NCI-H1417 (cell line): Measurements from ENCODE around the gene PPRC1.

Experiments used
- DNase-seq, 3 experiments: peaks; one replicate each; lab custom pipeline; 2025; lab: John Stamatoyannopoulos, UW

Gene PPRC1, protein sequence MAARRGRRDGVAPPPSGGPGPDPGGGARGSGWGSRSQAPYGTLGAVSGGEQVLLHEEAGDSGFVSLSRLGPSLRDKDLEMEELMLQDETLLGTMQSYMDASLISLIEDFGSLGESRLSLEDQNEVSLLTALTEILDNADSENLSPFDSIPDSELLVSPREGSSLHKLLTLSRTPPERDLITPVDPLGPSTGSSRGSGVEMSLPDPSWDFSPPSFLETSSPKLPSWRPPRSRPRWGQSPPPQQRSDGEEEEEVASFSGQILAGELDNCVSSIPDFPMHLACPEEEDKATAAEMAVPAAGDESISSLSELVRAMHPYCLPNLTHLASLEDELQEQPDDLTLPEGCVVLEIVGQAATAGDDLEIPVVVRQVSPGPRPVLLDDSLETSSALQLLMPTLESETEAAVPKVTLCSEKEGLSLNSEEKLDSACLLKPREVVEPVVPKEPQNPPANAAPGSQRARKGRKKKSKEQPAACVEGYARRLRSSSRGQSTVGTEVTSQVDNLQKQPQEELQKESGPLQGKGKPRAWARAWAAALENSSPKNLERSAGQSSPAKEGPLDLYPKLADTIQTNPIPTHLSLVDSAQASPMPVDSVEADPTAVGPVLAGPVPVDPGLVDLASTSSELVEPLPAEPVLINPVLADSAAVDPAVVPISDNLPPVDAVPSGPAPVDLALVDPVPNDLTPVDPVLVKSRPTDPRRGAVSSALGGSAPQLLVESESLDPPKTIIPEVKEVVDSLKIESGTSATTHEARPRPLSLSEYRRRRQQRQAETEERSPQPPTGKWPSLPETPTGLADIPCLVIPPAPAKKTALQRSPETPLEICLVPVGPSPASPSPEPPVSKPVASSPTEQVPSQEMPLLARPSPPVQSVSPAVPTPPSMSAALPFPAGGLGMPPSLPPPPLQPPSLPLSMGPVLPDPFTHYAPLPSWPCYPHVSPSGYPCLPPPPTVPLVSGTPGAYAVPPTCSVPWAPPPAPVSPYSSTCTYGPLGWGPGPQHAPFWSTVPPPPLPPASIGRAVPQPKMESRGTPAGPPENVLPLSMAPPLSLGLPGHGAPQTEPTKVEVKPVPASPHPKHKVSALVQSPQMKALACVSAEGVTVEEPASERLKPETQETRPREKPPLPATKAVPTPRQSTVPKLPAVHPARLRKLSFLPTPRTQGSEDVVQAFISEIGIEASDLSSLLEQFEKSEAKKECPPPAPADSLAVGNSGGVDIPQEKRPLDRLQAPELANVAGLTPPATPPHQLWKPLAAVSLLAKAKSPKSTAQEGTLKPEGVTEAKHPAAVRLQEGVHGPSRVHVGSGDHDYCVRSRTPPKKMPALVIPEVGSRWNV (N-terminal part only)

DNA sequence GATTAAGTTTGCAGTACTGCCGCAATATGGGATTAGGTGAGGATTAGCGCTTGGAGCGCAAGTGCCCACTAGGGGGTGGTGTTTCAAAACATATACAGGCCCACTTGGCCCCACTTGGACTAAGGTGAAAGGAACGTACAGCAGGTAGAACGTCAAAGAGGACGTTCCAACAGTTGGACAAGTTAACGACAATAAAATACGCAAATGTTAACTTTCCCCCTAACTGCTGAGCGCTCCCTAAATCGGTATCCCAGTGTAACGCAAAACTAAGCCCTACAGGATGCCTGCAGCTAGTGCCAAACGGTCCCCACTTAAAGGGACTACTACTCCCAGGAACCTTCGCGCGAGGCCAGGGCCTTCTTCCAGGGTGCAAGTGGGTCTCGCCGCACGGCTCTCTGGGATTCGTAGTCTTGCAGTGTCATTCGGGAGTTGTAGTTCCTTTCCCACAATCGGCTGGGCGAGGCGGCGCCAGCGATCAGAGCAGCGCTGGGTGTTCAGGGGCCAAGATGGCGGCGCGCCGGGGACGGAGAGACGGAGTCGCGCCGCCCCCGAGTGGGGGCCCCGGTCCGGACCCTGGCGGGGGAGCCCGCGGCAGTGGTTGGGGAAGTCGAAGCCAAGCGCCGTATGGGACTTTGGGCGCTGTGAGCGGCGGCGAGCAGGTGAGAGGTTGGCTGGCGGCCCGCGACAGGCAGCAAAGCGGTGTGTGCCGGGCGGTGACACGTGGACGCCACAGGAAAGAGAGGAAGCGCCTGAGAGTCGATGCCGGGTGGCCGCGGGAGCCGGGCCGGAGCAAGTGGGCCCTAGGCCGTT lies at the start of gene PPRC1:
PPRC1 (plus strand) TSS at position 478 of the 810 bp plus-strand sequence; CDS start at position 507, 29 bp downstream.
- peak; percentile 93 to 98 (median 97) for DNase-seq

GRCh38 chr10:102083541-102083940 lies 49.3 kb upstream of the PPRC1 start:
- no peak for DNase-seq

DNA sequence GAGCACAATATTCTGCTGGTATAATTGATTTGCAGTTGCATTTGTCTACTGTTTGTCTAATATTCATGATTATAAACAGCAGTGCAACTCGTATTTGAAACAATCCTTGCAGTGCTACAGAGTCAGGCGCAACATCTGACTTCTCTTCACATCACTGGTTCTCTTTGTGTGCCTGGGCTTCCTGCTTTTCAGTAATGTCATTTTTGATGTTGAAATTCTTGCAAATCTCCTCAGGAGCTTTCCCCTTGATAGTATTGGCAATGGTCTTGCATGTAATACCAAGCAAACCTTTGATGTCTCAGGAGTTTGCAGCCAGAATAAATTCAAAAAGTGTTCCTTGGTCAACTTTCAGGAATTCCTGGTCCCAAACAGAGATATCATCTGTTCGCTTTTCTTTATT lies 47.5 kb upstream of the PPRC1 start:
- DNase-seq = no peak

GRCh38 chr10:102086196-102086595 lies 46.6 kb upstream of the PPRC1 start:
- no peak for DNase-seq

DNA sequence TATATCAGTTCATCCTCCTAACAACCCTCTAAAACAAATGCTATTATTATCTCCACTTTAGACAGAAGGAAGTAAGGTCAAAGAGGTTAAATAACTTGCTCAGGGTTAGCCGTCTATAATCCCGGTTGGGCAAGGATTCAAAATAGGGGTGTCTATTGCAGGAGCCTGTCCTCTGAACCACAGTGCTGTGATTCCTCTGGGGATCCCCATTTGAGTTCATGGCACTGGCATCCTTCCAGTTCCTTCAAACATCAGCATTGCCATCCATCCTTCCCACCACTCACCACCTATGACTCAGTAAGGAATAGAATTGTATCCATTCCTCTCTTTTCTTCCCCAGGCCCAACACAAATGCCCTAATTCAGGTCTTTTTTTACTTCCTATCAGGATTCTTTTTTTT lies 42.1 kb upstream of the PPRC1 start:
- DNase-seq = no peak

DNA sequence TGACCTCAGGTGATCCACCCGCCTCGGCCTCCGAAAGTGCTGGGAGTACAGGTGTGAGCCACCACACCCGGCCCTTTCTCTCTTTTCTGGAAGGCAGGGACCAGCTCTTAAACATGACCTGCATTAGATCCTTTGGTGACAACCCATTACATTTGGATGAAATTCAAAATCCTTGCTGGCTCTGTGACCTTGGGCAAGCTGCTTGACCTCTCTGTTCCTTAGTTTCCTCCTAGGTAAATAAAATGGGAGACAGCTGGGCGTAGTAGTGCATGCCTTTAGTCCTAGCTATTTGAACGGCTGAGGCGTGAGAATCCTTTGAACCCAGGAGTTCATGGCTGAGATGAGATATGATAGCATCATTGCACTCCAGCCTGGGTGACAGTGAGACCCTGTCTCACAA lies 36.4 kb upstream of the PPRC1 start:
- no peak for DNase-seq

GRCh38 chr10:102101152-102101551 lies 31.7 kb upstream of the PPRC1 start:
- no peak for DNase-seq

DNA sequence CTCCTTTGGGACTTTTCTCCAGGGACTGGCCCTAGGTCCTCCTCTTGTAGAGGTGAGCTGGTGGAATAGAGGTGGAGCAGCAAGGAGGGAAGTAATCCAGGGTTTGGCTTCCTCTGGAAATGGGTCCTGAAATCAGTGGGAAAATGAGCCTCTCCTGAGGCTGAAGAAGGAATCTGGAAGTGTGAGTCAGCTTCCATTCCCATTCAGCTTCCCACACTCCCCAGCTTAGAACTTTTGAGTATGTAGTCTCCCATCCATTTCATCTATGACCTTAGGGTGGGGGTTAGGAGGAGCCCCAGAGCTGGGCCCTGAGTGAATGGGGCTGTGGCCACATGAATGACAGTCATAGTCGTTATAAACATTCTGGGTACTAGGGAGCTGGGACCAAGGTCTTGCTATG lies 30.4 kb upstream of the PPRC1 start:
- DNase-seq = no peak

GRCh38 chr10:102106998-102107397 lies 25.8 kb upstream of the PPRC1 start:
- DNase-seq = no peak

DNA sequence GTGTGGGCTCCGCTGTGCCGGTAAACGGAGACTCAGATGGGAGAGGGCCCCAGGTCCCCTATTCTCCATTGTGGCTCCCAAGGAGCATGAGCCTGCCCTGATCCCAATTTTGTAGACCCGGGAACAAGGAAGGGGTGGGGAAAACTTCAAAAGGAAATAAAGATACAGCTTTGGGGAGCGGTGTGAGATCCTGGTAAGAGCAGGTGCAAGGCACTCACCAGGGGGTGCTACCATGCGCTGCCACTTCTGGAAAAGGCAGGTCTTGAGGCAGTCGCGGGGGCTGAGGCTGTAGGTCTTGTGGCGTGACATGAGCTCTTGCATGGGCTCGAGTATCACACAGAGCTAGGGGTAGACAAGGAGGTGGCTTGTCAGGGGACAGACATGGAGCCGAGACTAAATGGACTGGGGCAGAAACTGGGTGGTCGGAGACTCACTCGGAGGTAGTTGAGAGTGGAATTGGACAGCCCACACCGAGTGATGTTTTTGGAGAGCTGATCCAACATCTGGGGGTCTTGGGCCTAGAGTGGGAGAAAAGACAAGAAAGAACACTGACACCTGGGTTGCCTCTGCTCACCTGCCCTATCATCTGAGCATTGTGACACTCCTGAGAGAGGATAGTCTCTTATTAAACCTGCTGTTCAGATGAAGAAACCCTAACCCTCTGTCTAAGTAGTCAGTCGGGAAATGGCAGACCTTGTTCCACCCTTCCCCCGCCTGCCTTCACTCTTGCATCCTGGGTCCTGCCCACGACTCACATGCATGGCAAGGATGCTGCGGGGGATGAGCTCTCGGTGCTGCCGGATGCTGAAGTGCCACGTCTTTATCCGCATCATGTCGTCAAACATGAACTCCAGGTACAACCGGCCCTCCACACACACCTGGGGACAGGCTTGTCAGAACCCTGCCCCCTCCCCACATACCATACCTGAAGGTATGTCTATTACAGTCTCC lies 23.4 kb upstream of the PPRC1 start:
- DNase-seq = no peak

DNA sequence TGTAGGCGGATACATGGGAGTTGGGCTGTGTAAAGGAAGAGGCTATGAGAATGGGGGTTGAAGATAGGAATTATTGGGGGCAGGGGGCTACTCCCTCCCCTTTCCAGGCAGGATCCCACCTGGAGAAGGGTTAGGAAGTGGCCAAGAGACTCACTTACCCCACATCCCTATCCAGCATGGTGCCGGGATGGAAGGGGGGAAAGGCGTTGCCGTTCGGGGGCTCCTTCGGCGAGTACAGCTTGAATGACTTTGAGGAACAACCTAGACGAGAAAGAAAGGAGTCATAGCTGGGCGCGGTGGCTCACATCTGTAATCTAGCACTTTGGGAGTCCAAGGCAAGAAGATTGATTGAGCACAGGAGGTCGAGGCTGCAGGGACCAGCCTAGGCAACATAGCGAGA lies 21.6 kb upstream of the PPRC1 start:
- DNase-seq = no peak

DNA sequence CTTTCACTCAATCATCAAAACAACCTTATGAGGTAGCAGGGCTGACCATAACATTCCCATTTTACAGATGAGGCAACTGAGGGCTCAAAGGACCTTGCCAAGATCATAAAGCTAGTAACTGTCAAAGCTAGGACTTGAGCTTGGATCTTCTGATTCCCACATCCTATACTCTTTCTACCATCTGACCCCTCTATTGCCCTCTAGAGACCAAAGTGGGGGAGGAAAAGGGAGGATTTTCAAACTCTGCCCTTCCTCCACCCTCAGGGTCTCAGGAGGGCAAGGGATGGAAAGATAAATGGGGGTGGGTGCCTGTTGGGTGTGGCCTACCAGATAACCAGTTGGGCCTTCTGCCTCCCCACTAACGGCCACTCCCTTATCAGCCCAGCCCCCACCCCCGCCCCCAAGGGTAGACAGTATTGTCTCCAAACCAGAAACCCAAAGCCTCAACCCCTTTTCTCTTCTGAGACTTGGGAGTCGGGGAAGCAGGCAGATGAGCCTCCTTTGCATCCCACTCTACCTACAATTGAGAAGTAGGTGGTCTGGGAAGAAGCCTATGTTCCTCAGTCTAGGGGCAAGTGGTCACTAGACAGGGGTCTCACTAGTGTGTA lies 20.5 kb upstream of the PPRC1 start:
- no peak for DNase-seq

DNA sequence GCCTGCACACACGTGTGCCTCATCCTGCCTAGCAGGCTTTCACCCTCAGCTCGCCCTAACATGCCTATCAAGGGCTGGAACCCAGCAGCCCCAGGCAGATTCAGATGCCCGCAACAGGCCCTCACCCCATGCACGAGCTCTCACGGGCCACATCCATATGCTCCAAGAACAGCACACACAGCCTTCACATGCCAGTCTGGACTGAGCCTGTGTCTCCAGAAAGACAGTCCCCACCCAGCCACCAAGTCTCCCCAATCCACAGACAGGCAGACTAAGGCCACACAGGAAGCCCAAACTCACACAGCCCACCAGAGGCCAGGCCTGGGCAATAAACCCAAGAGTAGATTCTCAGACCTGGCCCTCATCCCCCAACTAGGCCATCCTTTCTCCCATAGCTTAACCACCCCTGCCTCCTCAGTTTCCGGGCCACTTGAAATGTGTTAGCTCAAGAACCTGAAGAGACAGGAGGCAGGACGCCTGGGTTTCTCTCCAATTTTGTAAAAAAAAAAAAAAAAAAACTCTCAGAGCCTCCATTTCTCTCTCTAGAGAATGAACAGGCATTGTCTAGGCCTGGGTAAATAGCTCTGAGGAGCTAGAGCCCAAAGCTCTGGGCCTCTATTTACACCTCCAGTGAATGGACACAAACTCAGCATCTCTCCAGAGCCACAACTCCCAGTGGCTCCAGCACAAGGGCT lies 19.4 kb upstream of the PPRC1 start:
- DNase-seq = no peak

- peak in 1 of 3 experiments; percentile 38 for DNase-seq
Observed at GRCh38 chr10:102113956-102114857, 18.6 kb upstream of the PPRC1 start.

GRCh38 chr10:102114861-102115618 lies 17.8 kb upstream of the PPRC1 start:
- DNase-seq = peak; percentile 71 to 88 (median 79)

DNA sequence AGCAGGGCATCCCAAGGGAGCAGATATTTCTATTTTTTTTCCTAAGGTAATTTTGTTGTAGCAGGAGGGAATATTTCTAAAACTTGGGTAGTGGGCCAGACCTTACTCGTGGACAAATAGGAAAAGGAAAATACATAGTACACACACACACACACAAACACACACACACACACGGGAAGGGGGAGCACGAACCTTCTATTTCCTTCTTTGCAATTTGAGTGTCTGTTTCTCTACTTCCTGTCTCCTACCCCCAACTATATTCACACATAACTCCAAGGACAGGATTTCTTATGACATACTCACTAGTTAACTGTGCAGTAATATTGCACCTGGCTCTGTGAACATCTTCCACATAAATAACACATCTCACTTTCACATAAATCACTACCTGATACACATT lies 17.1 kb upstream of the PPRC1 start:
- no peak for DNase-seq

- no peak for DNase-seq
Observed at GRCh38 chr10:102116656-102117055, 16.2 kb upstream of the PPRC1 start.
